ENCODE results near the gene EIF1AD. TPM values are rescaled to one million over a fixed set of nuclear protein-coding genes. Genes with fewer than 3 reads are reported as not detected.
A peak's percentile ranks its signal among the peaks of the same experiment; 100 is the strongest.

EIF1AD gene
- total and polyA plus RNA-seq, 9 of the 15 experiments (the other 6 are each of a cell fraction or from before 2014, with no cell fraction given) = 50.1 to 98.8 (median 58.7) TPM

- TF ChIP-seq ZBTB40 (IDR thresholded peaks at IDR 0.05) = peak; percentile 100
- TF ChIP-seq ZBTB40 (CRISPR knock-in tag; IDR thresholded peaks at IDR 0.05) = no peak
- peak; percentile 22 for TF ChIP-seq RBM25 (IDR thresholded peaks at IDR 0.05; ENCODE audit: low read depth, low read length, severe bottlenecking)
- TF ChIP-seq MLLT1 (IDR thresholded peaks at IDR 0.05) = no peak; a peak in 1 of 4 replicates
- no peak for TF ChIP-seq ZNF277 (CRISPR knock-in tag; IDR thresholded peaks at IDR 0.05; ENCODE audit: borderline replicate concordance)
- TF ChIP-seq ZNF3 (CRISPR knock-in tag; IDR thresholded peaks at IDR 0.05) = no peak
- no peak for TF ChIP-seq ZNF561 (CRISPR knock-in tag; conservative IDR thresholded peaks at IDR 0.05)
- no peak for TF ChIP-seq PTTG1 (tag; IDR thresholded peaks at IDR 0.05; ENCODE audit: low read depth)
- TF ChIP-seq GABPB1 (CRISPR knock-in tag; IDR thresholded peaks at IDR 0.05) = peak; percentile 100
- no peak for TF ChIP-seq RBM15 (IDR thresholded peaks at IDR 0.05; ENCODE audit: insufficient read depth, low read length)
- TF ChIP-seq NFE2L1 (tag; IDR thresholded peaks at IDR 0.05; ENCODE audit: borderline replicate concordance, low read depth) = no peak
- TF ChIP-seq CBFA2T2 (conservative IDR thresholded peaks at IDR 0.05) = no peak
- TF ChIP-seq ZFP1 (CRISPR knock-in tag; IDR thresholded peaks at IDR 0.05) = peak; percentile 61; the same call in 1 of the 2 replicates
Observed at GRCh38 chr11:66001942-66002647, at the start of gene EIF1AD, which contains the start of gene BANF1 (continued).

All from K562 (cell line).